Heart right ventricle (tissue), 16 donors: ENCODE data around the gene DCDC2C. TPM values are rescaled to one million over a fixed set of nuclear protein-coding genes. Genes with fewer than 3 reads are reported as not detected.

Source experiments
- ATAC-seq, 8 donors: fragments of 200-7000 bp; cut with Tn5 transposase; one replicate each; pipeline ENCODE4 v1.9.1; 2020; ENCODE audit warnings: mild to moderate bottlenecking in 8 of 8, moderate library complexity in 8 of 8, moderate number of reproducible peaks in 1 of 8
- DNase-seq, 2 donors: peaks; one replicate each; pipeline ENCODE4 v3.0.0-alpha.2; 2020
- H3K27ac ChIP-seq, 10 donors: fragments of 200-600 bp; sonication (generic) in 2 of 10; one replicate each; pipeline versions ENCODE4 v1.5.0 to v1.8.0; 2020 to 2022; ENCODE audit warnings: mild to moderate bottlenecking in 3 of 10
- H3K27me3 ChIP-seq, 7 donors: fragments of 200-600 bp; one replicate each; pipeline ENCODE4 v1.8.0; 2021 to 2022; ENCODE audit warnings: mild to moderate bottlenecking in 2 of 7
- H3K36me3 ChIP-seq, 9 donors: fragments of 200-600 bp; sonication (generic) in 1 of 9; one replicate each; pipeline versions ENCODE4 v1.5.0 to v1.8.0; 2020 to 2022; ENCODE audit warnings: mild to moderate bottlenecking in 2 of 9
- H3K4me1 ChIP-seq, 9 donors: fragments of 200-600 bp; sonication (generic) in 1 of 9; one replicate each; pipeline versions ENCODE4 v1.5.0 to v1.8.0; 2020 to 2022; ENCODE audit warnings: mild to moderate bottlenecking in 4 of 9
- H3K4me3 ChIP-seq, 10 donors: fragments of 200-600 bp; sonication (generic) in 2 of 10; one replicate each; pipeline versions ENCODE4 v1.5.0 to v1.8.0; 2020 to 2022; ENCODE audit warnings: mild to moderate bottlenecking in 7 of 10, moderate library complexity in 2 of 10
- H3K9me3 ChIP-seq, 11 donors: fragments of 200-600 bp in 10 of 11; sonication (generic) in 2 of 11; one replicate each; pipeline versions ENCODE4 v1.5.0 to v1.8.0; 2013 to 2022; ENCODE audit warnings: mild to moderate bottlenecking in 2 of 11, control low read depth in 1 of 11, moderate library complexity in 1 of 11
- WGBS, 2 donors: extraction: QIAGEN DNeasy Blood & Tissue Kit; methylation state at CpG; one replicate each; pipeline ENCODE4 v1.1.7; 2013; ENCODE audit warnings: inconsistent platforms in 1 of 2; 5-methylcytosine and 5-hydroxymethylcytosine counted together
- intact Hi-C, 10 donors: fragments of 100-400 bp; cut with DNase I; formaldehyde crosslinking; loops; one replicate each; pipeline versions ENCODE4 v1.11.1 to v1.14.2; 2022
- polyA plus RNA-seq, 2 donors: library from polyadenylated mRNA; stranded (reverse); fragments of 200-250 nt; gene quantifications; one replicate each; pipeline ENCODE4 v1.2.3, GENCODE V29; 2013
- total RNA-seq, 10 donors: library from RNA; stranded (reverse); fragmentation: NEBNext Ultra II Directional in 3 of 10; extraction: Animal tissue kit (Norgen Biotek cat#: 25700) in 3 of 10; gene quantifications; one replicate each; pipeline versions ENCODE4 v1.2.1 to v1.2.4, GENCODE V29; 2021 to 2023
- TF ChIP-seq, protein P1 (sequence below), 9 donors: fragments of 200-600 bp; sonication (generic) in 2 of 9; IDR thresholded peaks; one replicate each; pipeline versions ENCODE4 v1.5.0 to v1.8.0; 2021 to 2022; ENCODE audit warnings: antibody characterized with exemption in 9 of 9, mild to moderate bottlenecking in 5 of 9, moderate library complexity in 1 of 9
- donor health status: Arrhythmogenic right ventricular cardiomyopathy.
- donor health status: ischemic (EF 13 %, LVEDD 7.1; RV severe dilation, severe dysfunction).
- donor health status: healthy with polysubstance abuse.
- donor health status: DM: no; HTN: yes; CAD: no.
- donor health status: DM: no; HTN: no; CAD: no.
- donor health status: ischemic (EF 25% LVEDD 6.9; RV normal size, moderate dysfunction).
- donor health status: ischemic (EF 25% LVEDD 5.7; RV mildly dilated, moderate dysfunction).
- donor health status: healthy.
- donor health status: DM: yes; HTN: yes; CAD: no.
- donor health status: Ischemic cardiomyopathy.
- donor health status: ischemic (EF 35%, LVEDD 5.7; RV mildly dilated, moderate dysfunction).
- donor health status: nonischemic (EF 11% LVEDD 7.7; RV severe dilation, severe dysfunction).
- donor health status: DM: yes; HTN: yes; CAD: no.
- donor health status: PGD.
- donor health status: ischemic (EF 29% LVEDD 5.4; RV normal size, mild dysfunction).
- donor health status: nonischemic (EF 23%, LVEDD 6.1; RV moderate dilation, normal function).

DCDC2C gene
- total and polyA plus RNA-seq, 12 donors: 0.66 TPM; not detected in 11

DNA sequence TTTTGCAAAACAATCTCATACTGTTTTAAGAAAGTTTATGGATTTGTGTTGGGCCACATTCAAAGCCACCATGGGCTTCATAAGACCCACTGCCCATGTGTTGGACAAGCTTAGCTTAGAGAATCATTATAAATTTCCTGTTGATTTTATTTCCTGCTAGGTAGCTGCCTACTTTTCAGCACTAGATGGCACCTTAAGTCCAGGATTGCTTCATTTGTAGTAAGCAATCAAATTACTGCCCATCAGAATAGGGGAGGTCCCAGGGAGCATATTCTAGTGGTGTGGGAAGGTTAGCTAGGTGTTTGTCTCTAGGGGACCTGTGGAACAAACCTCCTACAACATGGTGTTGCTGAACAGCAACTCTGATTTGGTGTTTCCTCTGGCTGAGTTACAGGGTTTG, 11.0 kb upstream of the DCDC2C start:
- intact Hi-C loops: no loop called here
- TF ChIP-seq, protein P1, sequence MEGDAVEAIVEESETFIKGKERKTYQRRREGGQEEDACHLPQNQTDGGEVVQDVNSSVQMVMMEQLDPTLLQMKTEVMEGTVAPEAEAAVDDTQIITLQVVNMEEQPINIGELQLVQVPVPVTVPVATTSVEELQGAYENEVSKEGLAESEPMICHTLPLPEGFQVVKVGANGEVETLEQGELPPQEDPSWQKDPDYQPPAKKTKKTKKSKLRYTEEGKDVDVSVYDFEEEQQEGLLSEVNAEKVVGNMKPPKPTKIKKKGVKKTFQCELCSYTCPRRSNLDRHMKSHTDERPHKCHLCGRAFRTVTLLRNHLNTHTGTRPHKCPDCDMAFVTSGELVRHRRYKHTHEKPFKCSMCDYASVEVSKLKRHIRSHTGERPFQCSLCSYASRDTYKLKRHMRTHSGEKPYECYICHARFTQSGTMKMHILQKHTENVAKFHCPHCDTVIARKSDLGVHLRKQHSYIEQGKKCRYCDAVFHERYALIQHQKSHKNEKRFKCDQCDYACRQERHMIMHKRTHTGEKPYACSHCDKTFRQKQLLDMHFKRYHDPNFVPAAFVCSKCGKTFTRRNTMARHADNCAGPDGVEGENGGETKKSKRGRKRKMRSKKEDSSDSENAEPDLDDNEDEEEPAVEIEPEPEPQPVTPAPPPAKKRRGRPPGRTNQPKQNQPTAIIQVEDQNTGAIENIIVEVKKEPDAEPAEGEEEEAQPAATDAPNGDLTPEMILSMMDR (IDR thresholded peaks at IDR 0.05): peak in 5 of 9 donors; percentile 18 to 44 (median 38)
- no peak for DNase-seq
- Histone ChIP-seq H3K27ac (no peak overlapping the region), H3K4me1 (no peaks in the 10 kb centered on the region), H3K4me3 (no peak overlapping the region), H3K9me3 (peaks cover 0 to 22% (median 0%) of the 10 kb centered on the region in 11 donors), H3K27me3 (peaks cover 0 to 30% (median 4%) of the 10 kb centered on the region in 7 donors), H3K36me3 (no peaks in the 10 kb centered on the region)
- no peak for ATAC-seq

DNA sequence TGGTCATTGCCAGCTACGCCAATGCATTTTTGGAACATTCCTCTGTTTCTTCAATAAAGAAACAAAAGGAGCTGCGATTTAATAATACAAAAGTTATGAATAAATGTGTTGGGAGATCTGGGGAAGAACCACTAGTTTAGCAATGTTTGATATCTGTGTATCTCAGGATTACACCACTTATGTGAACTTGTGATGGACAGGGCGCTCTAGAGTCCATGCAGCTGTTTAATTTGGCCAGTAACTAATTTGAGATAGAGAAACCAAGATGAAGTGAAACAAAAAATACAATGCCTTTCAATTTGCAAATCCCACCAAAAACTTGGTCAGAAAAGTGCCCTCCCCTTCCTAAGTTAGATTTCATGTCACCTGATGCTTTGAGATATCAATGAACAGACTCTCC, 6.8 kb upstream of the DCDC2C start:
- 82 to 88% methylated on average over 3 of the region's 3 CpGs for WGBS, 2 donors

DNA sequence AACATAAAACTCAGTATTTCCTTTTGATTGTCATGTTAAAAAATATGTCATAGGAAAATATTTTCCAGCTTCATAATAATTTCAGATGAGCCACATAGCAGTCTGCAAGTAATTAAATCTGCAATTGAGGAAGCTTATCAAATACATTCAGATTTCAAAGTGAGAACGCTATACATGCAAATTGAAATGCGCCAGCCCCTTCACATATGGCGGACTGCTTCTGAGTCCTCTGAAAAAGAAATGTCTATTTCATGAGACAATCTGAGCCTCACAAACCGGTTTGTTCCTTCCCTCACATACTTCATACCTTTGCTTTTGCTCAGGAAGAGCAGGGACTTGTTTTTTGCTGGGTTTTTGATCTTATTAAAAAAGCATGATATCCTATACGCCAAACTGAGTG, 2.3 kb upstream of the DCDC2C start:
- Histone ChIP-seq H3K9me3 (peaks cover 0 to 4% (median 0%) of the 10 kb centered on the region in 11 donors), H3K27ac (no peak overlapping the region), H3K4me3 (no peak overlapping the region), H3K36me3 (no peaks in the 10 kb centered on the region), H3K4me1 (peaks cover 0 to 5% (median 0%) of the 10 kb centered on the region in 9 donors), H3K27me3 (peaks cover 9 to 53% (median 42%) of the 10 kb centered on the region in 7 donors)
- ATAC-seq (no peak), DNase-seq (no peak)
- intact Hi-C loops: no loop called here
- TF ChIP-seq, protein P1 (IDR thresholded peaks at IDR 0.05): no peak
- 89 to 91% methylated on average over 5 of the region's 5 CpGs for WGBS, 2 donors

More for the DNA sequence above, 6.8 kb upstream of the DCDC2C start:
- no peak for DNase-seq
- TF ChIP-seq, protein P1 (IDR thresholded peaks at IDR 0.05): no peak
- ATAC-seq: no peak
- intact Hi-C loops: no loop called here
- peaks cover 0 to 30% (median 7%) of the 10 kb centered on the region in 7 donors for H3K27me3 ChIP-seq
- no peaks in the 10 kb centered on the region for H3K36me3 ChIP-seq
- H3K4me1 ChIP-seq: no peaks in the 10 kb centered on the region
- no peak overlapping the region for H3K4me3 ChIP-seq
- H3K9me3 ChIP-seq: peaks cover 0 to 9% (median 0%) of the 10 kb centered on the region in 11 donors
- no peak overlapping the region for H3K27ac ChIP-seq

DNA sequence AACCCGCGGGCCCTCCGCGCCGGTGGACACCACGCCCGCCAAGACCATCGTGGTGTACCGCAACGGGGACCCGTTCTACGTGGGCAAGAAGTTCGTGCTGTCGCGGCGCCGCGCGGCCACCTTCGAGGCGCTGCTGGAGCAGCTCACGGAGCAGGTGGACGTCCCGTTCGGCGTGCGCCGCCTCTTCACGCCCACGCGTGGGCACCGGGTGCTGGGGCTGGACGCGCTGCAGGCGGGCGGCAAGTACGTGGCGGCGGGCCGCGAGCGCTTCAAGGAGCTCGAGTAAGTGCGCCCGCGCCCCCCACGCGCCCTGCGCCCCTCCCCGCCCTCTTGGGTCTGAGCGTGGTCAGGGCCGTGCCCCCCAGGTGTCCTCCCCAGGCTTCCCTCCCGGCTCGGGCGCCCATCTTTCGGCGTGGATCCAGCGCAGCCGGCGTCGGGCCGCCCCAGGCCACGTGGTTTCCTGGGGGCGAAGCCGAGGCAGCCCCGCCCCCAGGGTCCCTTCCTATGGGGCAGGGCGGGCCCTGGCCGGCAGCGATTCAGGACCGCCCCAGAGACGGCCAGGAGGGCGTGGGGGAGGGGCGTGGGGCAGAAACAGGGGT, 481 bp downstream of the DCDC2C start:
- intact Hi-C loops: no loop called here
- Histone ChIP-seq H3K27me3 (peaks cover 9 to 65% (median 43%) of the 10 kb centered on the region in 7 donors), H3K9me3 (peaks cover 0 to 4% (median 0%) of the 10 kb centered on the region in 11 donors), H3K27ac (no peak overlapping the region), H3K4me3 (peak overlapping the region in 2 of 10 donors; percentile 10 to 11), H3K4me1 (peaks cover 0 to 5% (median 0%) of the 10 kb centered on the region in 9 donors), H3K36me3 (no peaks in the 10 kb centered on the region)
- peak in 1 of 8 donors; percentile 12 for ATAC-seq
- DNase-seq: no peak
- TF ChIP-seq, protein P1 (IDR thresholded peaks at IDR 0.05): no peak
- 21 to 28% methylated on average over 64 to 73 of the region's 73 CpGs for WGBS, 2 donors
